Endothelial cell of umbilical vein (primary cell): ENCODE measurements around the gene DAPK3. TPM values are rescaled to one million over a fixed set of nuclear protein-coding genes. Genes with fewer than 3 reads are reported as not detected.

Experiments
- BruUV-seq: library from RNA; stranded (reverse); fragments of 400-500 nt; replicated peaks from 2 replicates; lab custom pipeline; 2021; lab: Mats Ljungman, UMichigan
- CTCF ChIA-PET: fragments of 300-600, 350-600 bp; sonication (Branson Sonifier 250); formaldehyde crosslinking; loops from one replicate; lab custom pipeline; 2021; ENCODE audit warnings: antibody characterized with exemption, inconsistent platforms; lab: Charles Lee
- POLR2A ChIA-PET: fragments of 300-600, 350-600 bp; sonication (Branson Sonifier 250); formaldehyde crosslinking; loops from one replicate; lab custom pipeline; 2021; ENCODE audit warnings: antibody characterized with exemption, inconsistent platforms; lab: Charles Lee
- DNase-seq: peaks from one replicate; pipeline ENCODE4 v3.0.0-alpha.2; 2011; ENCODE audit warnings: low read depth, low spot score
- FAIRE-seq: peaks from 2 replicates; lab custom pipeline; 2011; peaks lifted over from hg19 to GRCh38; lab: Jason Lieb, UNC
- H2AFZ ChIP-seq: 2 replicates; pipeline ENCODE4 v1.6.0; 2012; ENCODE audit warnings: low read depth, low read length, control low read depth, inconsistent platforms
- H3K27ac ChIP-seq: 2 replicates; pipeline ENCODE4 v1.5.1; 2011; ENCODE audit warnings: low read depth, mild to moderate bottlenecking, control low read depth, low read length, moderate library complexity; ENCODE audit not compliant: insufficient read depth
- H3K27me3 ChIP-seq, 2 experiments: 2 replicates each; pipeline versions ENCODE4 v1.6.0 to v1.6.1; 2011; ENCODE audit warnings: low read length in 2 of 2, mixed read lengths in 1 of 2; ENCODE audit not compliant: control insufficient read depth in 2 of 2, insufficient read depth in 2 of 2
- H3K36me3 ChIP-seq, 2 experiments: 2 replicates in 1 of 2; 3 replicates in 1 of 2; pipeline ENCODE4 v1.5.1; 2011; ENCODE audit warnings: low read length in 2 of 2, mild to moderate bottlenecking in 1 of 2, moderate library complexity in 1 of 2; ENCODE audit not compliant: control insufficient read depth in 2 of 2, insufficient read depth in 2 of 2; ENCODE audit errors: extremely low read depth in 1 of 2
- H3K4me1 ChIP-seq: 3 replicates; pipeline ENCODE4 v1.5.1; 2011; ENCODE audit warnings: mild to moderate bottlenecking, low read length; ENCODE audit not compliant: control insufficient read depth, insufficient read depth; ENCODE audit errors: extremely low read depth
- H3K4me2 ChIP-seq: 2 replicates; pipeline ENCODE4 v1.6.1; 2011; ENCODE audit warnings: low read length, control low read depth, mixed read lengths; ENCODE audit not compliant: insufficient read depth
- H3K4me3 ChIP-seq, 3 experiments: fragments of 200-600 bp in 1 of 3; sonication (generic), shearing (Covaris generic) in 1 of 3; replicated peaks in 1 of 3; 2 replicates each; pipeline ENCODE4 v1.5.1; 2011 to 2016; ENCODE audit warnings: control low read depth in 3 of 3, low read length in 3 of 3, mild to moderate bottlenecking in 2 of 3, inconsistent platforms in 1 of 3, low read depth in 1 of 3, moderate library complexity in 1 of 3; ENCODE audit not compliant: insufficient read depth in 1 of 3
- H3K79me2 ChIP-seq: 2 replicates; pipeline ENCODE4 v1.6.0; 2012; ENCODE audit warnings: low read length, inconsistent platforms; ENCODE audit not compliant: control insufficient read depth, insufficient read depth
- H3K9ac ChIP-seq: replicated peaks from 2 replicates; pipeline ENCODE3; 2011; ENCODE audit warnings: low read length, control low read depth; ENCODE audit not compliant: insufficient read depth; ENCODE audit errors: extremely low read depth
- H3K9me1 ChIP-seq: replicated peaks from 3 replicates; pipeline ENCODE4 v1.6.0; 2011; ENCODE audit warnings: mild to moderate bottlenecking, low read length; ENCODE audit not compliant: control insufficient read depth, insufficient read depth; ENCODE audit errors: extremely low read depth
- H3K9me3 ChIP-seq: replicated peaks from 2 replicates; pipeline ENCODE4 v1.5.1; 2012; ENCODE audit warnings: low read length, inconsistent platforms; ENCODE audit not compliant: control insufficient read depth, insufficient read depth
- H4K20me1 ChIP-seq: replicated peaks from 2 replicates; pipeline ENCODE3; 2011; ENCODE audit warnings: mild to moderate bottlenecking, low read length; ENCODE audit not compliant: control insufficient read depth, insufficient read depth; ENCODE audit errors: extremely low read depth
- EZH2 ChIP-seq: IDR thresholded peaks from 2 replicates; pipeline ENCODE4 v1.6.1; 2012; ENCODE audit warnings: borderline replicate concordance, low read depth, mild to moderate bottlenecking, moderate library complexity, low read length, inconsistent platforms; ENCODE audit not compliant: severe bottlenecking
- FOS ChIP-seq: IDR thresholded peaks from 2 replicates; pipeline ENCODE4 v1.6.1; 2011; ENCODE audit warnings: mild to moderate bottlenecking, low read length, moderate library complexity, borderline replicate concordance; ENCODE audit not compliant: insufficient read depth
- GATA2 ChIP-seq: IDR thresholded peaks from 2 replicates; pipeline ENCODE4 v1.7.0; 2011; ENCODE audit warnings: low read depth, mild to moderate bottlenecking, moderate library complexity, mixed read lengths, low read length; ENCODE audit not compliant: insufficient read length, insufficient read depth
- JUN ChIP-seq: IDR thresholded peaks from 2 replicates; pipeline ENCODE4 v1.6.1; 2011; ENCODE audit warnings: borderline replicate concordance, low read depth; ENCODE audit not compliant: insufficient read length, insufficient read depth
- MYC ChIP-seq: IDR thresholded peaks from one replicate; pipeline ENCODE4 v1.6.1; 2011; ENCODE audit warnings: mild to moderate bottlenecking, low read depth, low read length
- POLR2A ChIP-seq: IDR thresholded peaks from 2 replicates; pipeline ENCODE4 v1.6.1; 2012; ENCODE audit warnings: low read depth, mild to moderate bottlenecking, control low read depth, low read length
- POLR2AphosphoS5 ChIP-seq: IDR thresholded peaks from 2 replicates; pipeline ENCODE4 v1.6.1; 2012; ENCODE audit warnings: low read depth, mild to moderate bottlenecking, control low read depth, low read length, moderate library complexity; ENCODE audit not compliant: insufficient read depth
- dilution Hi-C: fragments of 300-500 bp; cut with MboI; formaldehyde crosslinking; loops from one replicate; pipeline ENCODE4 v1.15.0; 2019; ENCODE audit warnings: low sequenced_read_pairs; ENCODE audit not compliant: extremely low pct_ligation_motif_present
- intact Hi-C: fragments of 100-400 bp; cut with micrococcal nuclease; formaldehyde crosslinking; loops from one replicate; pipeline ENCODE4 v1.10.0; 2022
- polyA plus RNA-seq, 4 experiments: library from polyadenylated mRNA; depleted of rRNA in 3 of 4; stranded (reverse) in 3 of 4; unstranded in 1 of 4; fragments of >200 nt; gene quantifications; 2 replicates each; pipeline versions ENCODE4 v1.2.1 to v1.2.3, GENCODE V29; 2011 to 2012; ENCODE audit warnings: missing spikeins in 1 of 4
- total RNA-seq: library from RNA; stranded (reverse); gene quantifications from 2 replicates; pipeline ENCODE4 v1.2.3, GENCODE V29; 2021
- TF ChIP-seq, protein P1 (sequence below): IDR thresholded peaks from 2 replicates; pipeline ENCODE4 v1.6.1; 2011; ENCODE audit not compliant: insufficient read depth, insufficient read length
- TF ChIP-seq, protein P2 (sequence below), 2 donors: IDR thresholded peaks; 1 replicate in 1 of 2; 2 replicates in 1 of 2; pipeline ENCODE4 v1.5.1; 2011; ENCODE audit warnings: low read length in 2 of 2, mild to moderate bottlenecking in 2 of 2, moderate library complexity in 2 of 2, control low read depth in 1 of 2, inconsistent platforms in 1 of 2, low read depth in 1 of 2; ENCODE audit not compliant: insufficient read depth in 1 of 2; ENCODE audit errors: extremely low read depth in 1 of 2

DAPK3 gene
- total and polyA plus RNA-seq, 2 donors (not counting 3 experiments of a cell fraction or from before 2014, with no cell fraction given), result 157 to 175 TPM

DNA sequence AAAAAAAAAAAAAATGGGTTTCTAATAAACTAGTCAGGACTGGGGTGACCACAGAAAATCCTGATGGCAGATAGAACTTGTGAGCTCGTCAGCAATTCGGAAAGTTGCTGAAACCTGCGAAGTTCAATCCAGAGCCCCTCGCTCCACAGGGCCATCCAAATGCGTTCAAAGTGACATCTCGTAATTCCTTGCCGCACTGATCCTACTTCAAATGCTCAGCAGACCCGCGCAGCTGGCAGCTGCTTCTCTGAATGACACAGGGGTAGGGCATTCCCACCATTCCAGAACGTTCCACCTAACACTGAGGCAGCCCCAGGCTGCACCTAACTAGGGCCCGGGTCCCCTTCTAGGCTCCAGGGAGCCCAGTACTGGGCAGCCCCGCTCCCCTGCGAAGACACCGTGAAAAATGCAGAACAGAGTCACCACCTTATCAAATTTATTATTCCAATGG lies 4.8 kb upstream of the DAPK3 start:
- H2AFZ ChIP-seq, result no peak overlapping the region
- CTCF ChIA-PET, result no interaction called here
- no peak overlapping the region for H3K27ac ChIP-seq
- H3K27me3 ChIP-seq, result no peaks in the 10 kb centered on the region
- H3K4me2 ChIP-seq, result no peak overlapping the region
- FAIRE-seq (no peak), DNase-seq (no peak)
- dilution Hi-C loops (no loop called here), intact Hi-C loops (no loop called here)
- BruUV-seq, result no TSS peak
- H3K4me3 ChIP-seq, result no peak overlapping the region
- H3K9me3 ChIP-seq, result no peaks in the 10 kb centered on the region
- H3K4me1 ChIP-seq, result no peaks in the 10 kb centered on the region
- POLR2A ChIA-PET, result interaction anchor here (0.7 to 1.1 kb wide), 2 partner anchors 10 to 13 kb away, joined by 3 to 4 read pairs; partner anchors contain the start of gene EEF2
- H3K9me1 ChIP-seq, result no peaks in the 10 kb centered on the region
- peaks cover 53% of the 10 kb centered on the region for H3K79me2 ChIP-seq
- peaks cover 32 to 52% of the 10 kb centered on the region in 2 experiments for H3K36me3 ChIP-seq
- H3K9ac ChIP-seq, result no peak overlapping the region
- TF ChIP-seq, protein P1, sequence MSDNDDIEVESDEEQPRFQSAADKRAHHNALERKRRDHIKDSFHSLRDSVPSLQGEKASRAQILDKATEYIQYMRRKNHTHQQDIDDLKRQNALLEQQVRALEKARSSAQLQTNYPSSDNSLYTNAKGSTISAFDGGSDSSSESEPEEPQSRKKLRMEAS, result no peak
- no peak for TF ChIP-seq JUN
- no peak for TF ChIP-seq GATA2
- TF ChIP-seq POLR2AphosphoS5, result no peak
- TF ChIP-seq, protein P2, sequence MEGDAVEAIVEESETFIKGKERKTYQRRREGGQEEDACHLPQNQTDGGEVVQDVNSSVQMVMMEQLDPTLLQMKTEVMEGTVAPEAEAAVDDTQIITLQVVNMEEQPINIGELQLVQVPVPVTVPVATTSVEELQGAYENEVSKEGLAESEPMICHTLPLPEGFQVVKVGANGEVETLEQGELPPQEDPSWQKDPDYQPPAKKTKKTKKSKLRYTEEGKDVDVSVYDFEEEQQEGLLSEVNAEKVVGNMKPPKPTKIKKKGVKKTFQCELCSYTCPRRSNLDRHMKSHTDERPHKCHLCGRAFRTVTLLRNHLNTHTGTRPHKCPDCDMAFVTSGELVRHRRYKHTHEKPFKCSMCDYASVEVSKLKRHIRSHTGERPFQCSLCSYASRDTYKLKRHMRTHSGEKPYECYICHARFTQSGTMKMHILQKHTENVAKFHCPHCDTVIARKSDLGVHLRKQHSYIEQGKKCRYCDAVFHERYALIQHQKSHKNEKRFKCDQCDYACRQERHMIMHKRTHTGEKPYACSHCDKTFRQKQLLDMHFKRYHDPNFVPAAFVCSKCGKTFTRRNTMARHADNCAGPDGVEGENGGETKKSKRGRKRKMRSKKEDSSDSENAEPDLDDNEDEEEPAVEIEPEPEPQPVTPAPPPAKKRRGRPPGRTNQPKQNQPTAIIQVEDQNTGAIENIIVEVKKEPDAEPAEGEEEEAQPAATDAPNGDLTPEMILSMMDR (IDR thresholded peaks at IDR 0.05; ENCODE audit: extremely low read depth in 1 of 2, insufficient read depth in 1 of 2, low read depth in 1 of 2, low read length in 2 of 2), result no peak
- no peak for TF ChIP-seq EZH2
- no peak for TF ChIP-seq FOS
- no peak for TF ChIP-seq MYC
- TF ChIP-seq POLR2A, result no peak
- no peaks in the 10 kb centered on the region for H4K20me1 ChIP-seq
